Endothelial cell of umbilical vein (primary cell): ENCODE results near the gene MBD3. TPM values are rescaled to one million over a fixed set of nuclear protein-coding genes. Genes with fewer than 3 reads are reported as not detected.

Experiments used
- BruUV-seq: library from RNA; stranded (reverse); fragments of 400-500 nt; replicated peaks from 2 replicates; lab custom pipeline; 2021; lab: Mats Ljungman, UMichigan
- CTCF ChIA-PET: fragments of 300-600, 350-600 bp; sonication (Branson Sonifier 250); formaldehyde crosslinking; loops from one replicate; lab custom pipeline; 2021; ENCODE audit warnings: antibody characterized with exemption, inconsistent platforms; lab: Charles Lee
- POLR2A ChIA-PET: fragments of 300-600, 350-600 bp; sonication (Branson Sonifier 250); formaldehyde crosslinking; loops from one replicate; lab custom pipeline; 2021; ENCODE audit warnings: antibody characterized with exemption, inconsistent platforms; lab: Charles Lee
- DNase-seq: peaks from one replicate; pipeline ENCODE4 v3.0.0-alpha.2; 2011; ENCODE audit warnings: low read depth, low spot score
- FAIRE-seq: peaks from 2 replicates; lab custom pipeline; 2011; peaks lifted over from hg19 to GRCh38; lab: Jason Lieb, UNC
- H2AFZ ChIP-seq: 2 replicates; pipeline ENCODE4 v1.6.0; 2012; ENCODE audit warnings: low read depth, low read length, control low read depth, inconsistent platforms
- H3K27ac ChIP-seq: 2 replicates; pipeline ENCODE4 v1.5.1; 2011; ENCODE audit warnings: low read depth, mild to moderate bottlenecking, control low read depth, low read length, moderate library complexity; ENCODE audit not compliant: insufficient read depth
- H3K27me3 ChIP-seq, 2 experiments: 2 replicates each; pipeline versions ENCODE4 v1.6.0 to v1.6.1; 2011; ENCODE audit warnings: low read length in 2 of 2, mixed read lengths in 1 of 2; ENCODE audit not compliant: control insufficient read depth in 2 of 2, insufficient read depth in 2 of 2
- H3K36me3 ChIP-seq, 2 experiments: 2 replicates in 1 of 2; 3 replicates in 1 of 2; pipeline ENCODE4 v1.5.1; 2011; ENCODE audit warnings: low read length in 2 of 2, mild to moderate bottlenecking in 1 of 2, moderate library complexity in 1 of 2; ENCODE audit not compliant: control insufficient read depth in 2 of 2, insufficient read depth in 2 of 2; ENCODE audit errors: extremely low read depth in 1 of 2
- H3K4me1 ChIP-seq: 3 replicates; pipeline ENCODE4 v1.5.1; 2011; ENCODE audit warnings: mild to moderate bottlenecking, low read length; ENCODE audit not compliant: control insufficient read depth, insufficient read depth; ENCODE audit errors: extremely low read depth
- H3K4me2 ChIP-seq: 2 replicates; pipeline ENCODE4 v1.6.1; 2011; ENCODE audit warnings: low read length, control low read depth, mixed read lengths; ENCODE audit not compliant: insufficient read depth
- H3K4me3 ChIP-seq, 3 experiments: fragments of 200-600 bp in 1 of 3; sonication (generic), shearing (Covaris generic) in 1 of 3; replicated peaks in 1 of 3; 2 replicates each; pipeline ENCODE4 v1.5.1; 2011 to 2016; ENCODE audit warnings: control low read depth in 3 of 3, low read length in 3 of 3, mild to moderate bottlenecking in 2 of 3, inconsistent platforms in 1 of 3, low read depth in 1 of 3, moderate library complexity in 1 of 3; ENCODE audit not compliant: insufficient read depth in 1 of 3
- H3K79me2 ChIP-seq: 2 replicates; pipeline ENCODE4 v1.6.0; 2012; ENCODE audit warnings: low read length, inconsistent platforms; ENCODE audit not compliant: control insufficient read depth, insufficient read depth
- H3K9ac ChIP-seq: replicated peaks from 2 replicates; pipeline ENCODE3; 2011; ENCODE audit warnings: low read length, control low read depth; ENCODE audit not compliant: insufficient read depth; ENCODE audit errors: extremely low read depth
- H3K9me1 ChIP-seq: replicated peaks from 3 replicates; pipeline ENCODE4 v1.6.0; 2011; ENCODE audit warnings: mild to moderate bottlenecking, low read length; ENCODE audit not compliant: control insufficient read depth, insufficient read depth; ENCODE audit errors: extremely low read depth
- H3K9me3 ChIP-seq: replicated peaks from 2 replicates; pipeline ENCODE4 v1.5.1; 2012; ENCODE audit warnings: low read length, inconsistent platforms; ENCODE audit not compliant: control insufficient read depth, insufficient read depth
- H4K20me1 ChIP-seq: replicated peaks from 2 replicates; pipeline ENCODE3; 2011; ENCODE audit warnings: mild to moderate bottlenecking, low read length; ENCODE audit not compliant: control insufficient read depth, insufficient read depth; ENCODE audit errors: extremely low read depth
- EZH2 ChIP-seq: IDR thresholded peaks from 2 replicates; pipeline ENCODE4 v1.6.1; 2012; ENCODE audit warnings: borderline replicate concordance, low read depth, mild to moderate bottlenecking, moderate library complexity, low read length, inconsistent platforms; ENCODE audit not compliant: severe bottlenecking
- FOS ChIP-seq: IDR thresholded peaks from 2 replicates; pipeline ENCODE4 v1.6.1; 2011; ENCODE audit warnings: mild to moderate bottlenecking, low read length, moderate library complexity, borderline replicate concordance; ENCODE audit not compliant: insufficient read depth
- GATA2 ChIP-seq: IDR thresholded peaks from 2 replicates; pipeline ENCODE4 v1.7.0; 2011; ENCODE audit warnings: low read depth, mild to moderate bottlenecking, moderate library complexity, mixed read lengths, low read length; ENCODE audit not compliant: insufficient read length, insufficient read depth
- JUN ChIP-seq: IDR thresholded peaks from 2 replicates; pipeline ENCODE4 v1.6.1; 2011; ENCODE audit warnings: borderline replicate concordance, low read depth; ENCODE audit not compliant: insufficient read length, insufficient read depth
- MYC ChIP-seq: IDR thresholded peaks from one replicate; pipeline ENCODE4 v1.6.1; 2011; ENCODE audit warnings: mild to moderate bottlenecking, low read depth, low read length
- POLR2A ChIP-seq: IDR thresholded peaks from 2 replicates; pipeline ENCODE4 v1.6.1; 2012; ENCODE audit warnings: low read depth, mild to moderate bottlenecking, control low read depth, low read length
- POLR2AphosphoS5 ChIP-seq: IDR thresholded peaks from 2 replicates; pipeline ENCODE4 v1.6.1; 2012; ENCODE audit warnings: low read depth, mild to moderate bottlenecking, control low read depth, low read length, moderate library complexity; ENCODE audit not compliant: insufficient read depth
- dilution Hi-C: fragments of 300-500 bp; cut with MboI; formaldehyde crosslinking; loops from one replicate; pipeline ENCODE4 v1.15.0; 2019; ENCODE audit warnings: low sequenced_read_pairs; ENCODE audit not compliant: extremely low pct_ligation_motif_present
- intact Hi-C: fragments of 100-400 bp; cut with micrococcal nuclease; formaldehyde crosslinking; loops from one replicate; pipeline ENCODE4 v1.10.0; 2022
- polyA plus RNA-seq, 4 experiments: library from polyadenylated mRNA; depleted of rRNA in 3 of 4; stranded (reverse) in 3 of 4; unstranded in 1 of 4; fragments of >200 nt; gene quantifications; 2 replicates each; pipeline versions ENCODE4 v1.2.1 to v1.2.3, GENCODE V29; 2011 to 2012; ENCODE audit warnings: missing spikeins in 1 of 4
- total RNA-seq: library from RNA; stranded (reverse); gene quantifications from 2 replicates; pipeline ENCODE4 v1.2.3, GENCODE V29; 2021
- TF ChIP-seq, protein P1 (sequence below): IDR thresholded peaks from 2 replicates; pipeline ENCODE4 v1.6.1; 2011; ENCODE audit not compliant: insufficient read depth, insufficient read length
- TF ChIP-seq, protein P2 (sequence below), 2 donors: IDR thresholded peaks; 1 replicate in 1 of 2; 2 replicates in 1 of 2; pipeline ENCODE4 v1.5.1; 2011; ENCODE audit warnings: low read length in 2 of 2, mild to moderate bottlenecking in 2 of 2, moderate library complexity in 2 of 2, control low read depth in 1 of 2, inconsistent platforms in 1 of 2, low read depth in 1 of 2; ENCODE audit not compliant: insufficient read depth in 1 of 2; ENCODE audit errors: extremely low read depth in 1 of 2

MBD3 gene
- total and polyA plus RNA-seq, 2 donors (not counting 3 experiments of a cell fraction or from before 2014, with no cell fraction given): 96.8 to 120 TPM

DNA sequence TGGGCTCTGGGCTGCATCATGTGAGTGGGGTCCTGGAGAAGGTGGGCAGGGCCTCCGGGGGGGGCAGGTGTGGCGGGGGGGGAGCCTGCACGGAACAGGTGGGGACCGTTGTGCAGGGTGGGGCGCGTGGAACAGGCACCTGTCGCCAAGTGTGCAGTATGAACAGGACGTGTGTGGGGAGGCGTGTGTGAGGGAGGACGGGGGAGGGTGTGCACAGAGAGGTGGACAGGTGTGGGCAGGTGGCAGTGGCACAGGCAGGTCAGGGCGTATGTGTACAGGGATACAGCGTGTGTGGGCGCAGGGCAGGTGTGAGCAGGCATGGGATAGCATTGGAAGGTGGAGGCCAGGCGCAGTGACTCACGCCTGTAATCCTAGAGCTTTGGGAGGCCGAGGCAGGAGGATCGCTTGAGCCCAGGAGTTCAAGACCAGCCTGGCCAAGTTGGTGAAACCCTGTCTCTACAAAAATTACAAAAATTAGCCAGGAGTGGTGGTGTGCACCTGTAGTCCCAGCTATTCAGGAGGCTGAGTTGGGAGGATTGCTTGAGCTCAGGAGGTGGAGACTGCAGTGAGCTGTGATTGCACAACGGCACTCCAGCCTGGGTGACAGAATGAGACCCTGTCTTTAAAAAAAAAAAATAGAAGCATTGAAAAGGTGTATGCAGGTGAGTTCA, 65.6 kb downstream of the MBD3 start:
- H3K79me2 ChIP-seq: no peaks in the 10 kb centered on the region
- ChIA-PET POLR2A (interaction anchor here (0.6 kb wide), 1 partner anchor 348 kb away, joined by 7 read pairs; no protein-coding TSS in a partner anchor), CTCF (interaction anchor here (1.4 kb wide), 1 partner anchor 19 kb away, joined by 6 read pairs; no protein-coding TSS in a partner anchor)
- no peak overlapping the region for H3K4me2 ChIP-seq
- no peaks in the 10 kb centered on the region for H3K4me1 ChIP-seq
- DNase-seq (no peak), FAIRE-seq (no peak)
- no peak overlapping the region for H3K9ac ChIP-seq
- no peaks in the 10 kb centered on the region for H4K20me1 ChIP-seq
- peaks cover 9 to 12% of the 10 kb centered on the region in 2 experiments for H3K27me3 ChIP-seq
- no peaks in the 10 kb centered on the region for H3K9me3 ChIP-seq
- dilution Hi-C loops: no loop called here
- no peak for TF ChIP-seq MYC
- no peak for TF ChIP-seq POLR2A
- no peak for TF ChIP-seq POLR2AphosphoS5
- no peak for TF ChIP-seq EZH2
- no peak for TF ChIP-seq FOS
- TF ChIP-seq, protein P1, sequence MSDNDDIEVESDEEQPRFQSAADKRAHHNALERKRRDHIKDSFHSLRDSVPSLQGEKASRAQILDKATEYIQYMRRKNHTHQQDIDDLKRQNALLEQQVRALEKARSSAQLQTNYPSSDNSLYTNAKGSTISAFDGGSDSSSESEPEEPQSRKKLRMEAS: no peak
- no peak for TF ChIP-seq JUN
- no peak for TF ChIP-seq GATA2
- TF ChIP-seq, protein P2, sequence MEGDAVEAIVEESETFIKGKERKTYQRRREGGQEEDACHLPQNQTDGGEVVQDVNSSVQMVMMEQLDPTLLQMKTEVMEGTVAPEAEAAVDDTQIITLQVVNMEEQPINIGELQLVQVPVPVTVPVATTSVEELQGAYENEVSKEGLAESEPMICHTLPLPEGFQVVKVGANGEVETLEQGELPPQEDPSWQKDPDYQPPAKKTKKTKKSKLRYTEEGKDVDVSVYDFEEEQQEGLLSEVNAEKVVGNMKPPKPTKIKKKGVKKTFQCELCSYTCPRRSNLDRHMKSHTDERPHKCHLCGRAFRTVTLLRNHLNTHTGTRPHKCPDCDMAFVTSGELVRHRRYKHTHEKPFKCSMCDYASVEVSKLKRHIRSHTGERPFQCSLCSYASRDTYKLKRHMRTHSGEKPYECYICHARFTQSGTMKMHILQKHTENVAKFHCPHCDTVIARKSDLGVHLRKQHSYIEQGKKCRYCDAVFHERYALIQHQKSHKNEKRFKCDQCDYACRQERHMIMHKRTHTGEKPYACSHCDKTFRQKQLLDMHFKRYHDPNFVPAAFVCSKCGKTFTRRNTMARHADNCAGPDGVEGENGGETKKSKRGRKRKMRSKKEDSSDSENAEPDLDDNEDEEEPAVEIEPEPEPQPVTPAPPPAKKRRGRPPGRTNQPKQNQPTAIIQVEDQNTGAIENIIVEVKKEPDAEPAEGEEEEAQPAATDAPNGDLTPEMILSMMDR (IDR thresholded peaks at IDR 0.05; ENCODE audit: extremely low read depth in 1 of 2, insufficient read depth in 1 of 2, low read depth in 1 of 2, low read length in 2 of 2): no peak
- no peak overlapping the region for H3K27ac ChIP-seq
- no peaks in the 10 kb centered on the region for H3K9me1 ChIP-seq
- no TSS peak for BruUV-seq
- no peak overlapping the region for H2AFZ ChIP-seq
- no peaks in the 10 kb centered on the region for H3K36me3 ChIP-seq
- intact Hi-C loops: no loop called here
- no peak overlapping the region for H3K4me3 ChIP-seq
